ENCODE data around the gene ARSB.

ARSB gene

DNA sequence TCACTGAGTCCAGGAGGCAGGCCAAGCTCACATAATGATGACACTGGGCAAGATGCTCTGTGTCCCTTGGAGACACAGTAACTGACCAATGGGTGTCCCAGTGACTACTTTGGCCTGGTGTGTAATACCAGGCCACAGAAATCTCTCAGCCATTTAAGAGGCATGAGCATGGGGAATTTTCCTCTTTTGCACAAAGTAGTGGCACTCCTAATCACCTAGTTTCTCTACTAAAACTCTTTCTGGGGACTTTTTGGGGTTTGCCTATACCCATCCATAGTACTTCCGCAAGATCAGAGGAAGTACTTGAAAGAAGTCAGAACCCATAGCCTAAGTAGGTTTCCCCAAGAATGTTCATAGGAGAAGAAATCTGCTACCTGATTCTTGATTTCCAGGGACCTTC is 161.9 kb downstream of the ARSB start:
- Histone ChIP-seq H3K4me3 (ENCODE audit: low read length) (no peak overlapping the region), H3K4me1 (ENCODE audit: control insufficient read depth, low read depth, low read length) (no peaks in the 10 kb centered on the region), H3K27me3 (ENCODE audit: control insufficient read depth, insufficient read depth, low read length) (no peaks in the 10 kb centered on the region), H3K9ac (ENCODE audit: low read length) (no peak overlapping the region), H3K27ac (ENCODE audit: low read length) (no peak overlapping the region), H3K36me3 (ENCODE audit: control insufficient read depth, low read depth, low read length) (no peaks in the 10 kb centered on the region), H3K9me3 (ENCODE audit: control insufficient read depth, low read depth, low read length) (no peaks in the 10 kb centered on the region)

DNA sequence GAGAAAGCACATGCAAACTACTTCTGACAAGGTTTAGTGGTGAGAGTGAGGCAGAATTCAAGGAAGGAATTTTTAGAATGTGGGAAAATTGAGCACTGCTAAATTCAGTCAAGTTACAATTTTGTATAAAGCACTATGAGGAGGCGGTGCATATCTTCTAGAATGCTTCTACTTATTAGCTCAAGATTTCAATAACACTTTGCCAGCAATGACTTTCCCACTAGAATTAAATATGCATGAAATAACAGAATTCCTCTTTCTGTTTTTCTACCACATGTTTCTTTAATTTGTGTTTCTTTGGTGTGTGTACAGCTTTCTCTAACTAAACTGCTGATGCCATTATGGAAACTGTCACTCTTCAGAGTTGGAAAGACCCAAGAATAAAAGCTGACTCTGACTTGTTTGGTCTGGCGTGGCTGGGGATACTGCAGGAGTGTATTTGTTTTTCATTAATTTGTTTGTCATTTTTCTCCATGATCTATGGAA is 163.5 kb downstream of the ARSB start:
- no peak overlapping the region for H3K9ac ChIP-seq (ENCODE audit: low read length)
- H3K9me3 ChIP-seq (ENCODE audit: control insufficient read depth, low read depth, low read length): no peaks in the 10 kb centered on the region
- no peaks in the 10 kb centered on the region for H3K36me3 ChIP-seq (ENCODE audit: control insufficient read depth, low read depth, low read length)
- no peak overlapping the region for H3K27ac ChIP-seq (ENCODE audit: low read length)
- no peaks in the 10 kb centered on the region for H3K27me3 ChIP-seq (ENCODE audit: control insufficient read depth, insufficient read depth, low read length)
- H3K4me3 ChIP-seq (ENCODE audit: low read length): no peak overlapping the region
- H3K4me1 ChIP-seq (ENCODE audit: control insufficient read depth, low read depth, low read length): no peaks in the 10 kb centered on the region

DNA sequence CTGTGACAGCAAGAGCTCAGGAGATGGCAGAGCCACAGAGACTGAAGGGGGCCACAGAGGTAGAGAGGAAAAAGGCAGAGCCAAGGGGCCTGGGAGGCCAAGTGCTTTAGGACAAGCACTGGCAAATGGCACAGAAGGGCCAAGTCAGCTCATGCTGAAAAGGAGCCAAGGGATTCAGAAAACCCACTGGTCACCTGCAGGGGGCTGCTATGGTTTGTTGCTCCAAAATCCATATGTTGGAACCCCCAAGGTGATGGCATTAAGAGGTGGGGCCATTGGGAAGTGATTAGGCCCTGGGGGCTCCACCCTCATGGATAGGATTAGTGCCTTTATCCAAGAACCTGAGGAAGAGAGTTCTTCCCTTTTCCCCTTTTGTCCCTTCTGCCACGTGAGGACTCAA is 165.4 kb downstream of the ARSB start:
- H3K4me3 ChIP-seq (ENCODE audit: low read length): no peak overlapping the region
- no peak overlapping the region for H3K27ac ChIP-seq (ENCODE audit: low read length)
- H3K27me3 ChIP-seq (ENCODE audit: control insufficient read depth, insufficient read depth, low read length): no peaks in the 10 kb centered on the region
- no peaks in the 10 kb centered on the region for H3K4me1 ChIP-seq (ENCODE audit: control insufficient read depth, low read depth, low read length)
- no peak overlapping the region for H3K9ac ChIP-seq (ENCODE audit: low read length)
- H3K9me3 ChIP-seq (ENCODE audit: control insufficient read depth, low read depth, low read length): no peaks in the 10 kb centered on the region
- no peaks in the 10 kb centered on the region for H3K36me3 ChIP-seq (ENCODE audit: control insufficient read depth, low read depth, low read length)

DNA sequence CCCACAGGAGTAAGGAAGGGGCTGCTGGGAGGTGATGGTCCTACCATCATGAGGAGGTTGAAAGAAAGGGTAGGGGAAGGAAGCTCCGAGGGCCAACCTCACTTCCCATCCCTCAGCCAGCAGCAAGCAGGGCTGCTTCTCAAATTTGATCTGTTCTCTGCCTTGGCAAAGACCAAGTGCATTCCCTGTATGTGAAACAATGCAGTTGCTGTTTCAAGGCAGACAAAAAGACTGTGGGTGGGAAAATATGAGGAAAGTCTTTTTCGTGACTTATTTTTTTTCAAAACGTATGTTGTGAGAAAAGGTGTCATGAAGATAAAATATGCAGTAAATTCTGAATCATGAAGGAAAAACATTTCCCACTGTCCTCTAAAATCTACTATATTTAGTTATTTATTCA is 165.9 kb downstream of the ARSB start:
- no peaks in the 10 kb centered on the region for H3K36me3 ChIP-seq (ENCODE audit: control insufficient read depth, low read depth, low read length)
- H3K27ac ChIP-seq (ENCODE audit: low read length): no peak overlapping the region
- H3K4me3 ChIP-seq (ENCODE audit: low read length): no peak overlapping the region
- no peak overlapping the region for H3K9ac ChIP-seq (ENCODE audit: low read length)
- no peaks in the 10 kb centered on the region for H3K9me3 ChIP-seq (ENCODE audit: control insufficient read depth, low read depth, low read length)
- no peaks in the 10 kb centered on the region for H3K4me1 ChIP-seq (ENCODE audit: control insufficient read depth, low read depth, low read length)
- no peaks in the 10 kb centered on the region for H3K27me3 ChIP-seq (ENCODE audit: control insufficient read depth, insufficient read depth, low read length)

DNA sequence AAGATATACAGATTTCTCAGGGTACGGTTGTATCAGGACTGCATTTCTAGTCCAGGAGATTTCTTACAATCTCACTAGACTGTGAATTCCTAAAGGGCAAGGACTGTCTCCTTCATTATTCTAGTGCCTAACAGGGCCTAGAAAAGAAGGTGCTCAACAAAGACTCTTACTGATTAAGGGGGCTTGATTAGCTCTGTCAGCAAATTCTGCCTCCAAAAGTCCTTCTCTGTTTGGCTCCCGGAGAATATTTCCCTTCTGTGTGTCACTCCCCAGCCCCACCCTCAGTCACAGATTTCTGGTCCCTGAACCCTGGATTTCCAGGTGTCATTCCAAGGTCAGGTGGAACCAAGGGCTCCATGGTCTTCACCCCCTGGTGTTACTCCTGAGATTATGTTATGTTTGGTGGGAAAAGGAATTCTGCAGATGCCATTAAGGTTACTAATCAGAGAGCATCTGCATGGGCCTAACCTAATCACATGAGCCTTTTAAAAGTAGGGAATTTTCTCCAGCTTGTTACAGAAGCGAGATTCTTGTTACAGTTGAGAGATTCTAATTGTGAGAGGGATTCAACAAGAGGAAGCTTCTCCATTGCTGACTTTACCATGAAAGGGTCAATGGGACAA is 168.9 kb downstream of the ARSB start:
- Histone ChIP-seq H3K27me3 (ENCODE audit: control insufficient read depth, insufficient read depth, low read length) (no peaks in the 10 kb centered on the region), H3K36me3 (ENCODE audit: control insufficient read depth, low read depth, low read length) (no peaks in the 10 kb centered on the region), H3K9ac (ENCODE audit: low read length) (no peak overlapping the region), H3K4me1 (ENCODE audit: control insufficient read depth, low read depth, low read length) (no peaks in the 10 kb centered on the region), H3K27ac (ENCODE audit: low read length) (no peak overlapping the region), H3K9me3 (ENCODE audit: control insufficient read depth, low read depth, low read length) (no peaks in the 10 kb centered on the region), H3K4me3 (ENCODE audit: low read length) (no peak overlapping the region)

DNA sequence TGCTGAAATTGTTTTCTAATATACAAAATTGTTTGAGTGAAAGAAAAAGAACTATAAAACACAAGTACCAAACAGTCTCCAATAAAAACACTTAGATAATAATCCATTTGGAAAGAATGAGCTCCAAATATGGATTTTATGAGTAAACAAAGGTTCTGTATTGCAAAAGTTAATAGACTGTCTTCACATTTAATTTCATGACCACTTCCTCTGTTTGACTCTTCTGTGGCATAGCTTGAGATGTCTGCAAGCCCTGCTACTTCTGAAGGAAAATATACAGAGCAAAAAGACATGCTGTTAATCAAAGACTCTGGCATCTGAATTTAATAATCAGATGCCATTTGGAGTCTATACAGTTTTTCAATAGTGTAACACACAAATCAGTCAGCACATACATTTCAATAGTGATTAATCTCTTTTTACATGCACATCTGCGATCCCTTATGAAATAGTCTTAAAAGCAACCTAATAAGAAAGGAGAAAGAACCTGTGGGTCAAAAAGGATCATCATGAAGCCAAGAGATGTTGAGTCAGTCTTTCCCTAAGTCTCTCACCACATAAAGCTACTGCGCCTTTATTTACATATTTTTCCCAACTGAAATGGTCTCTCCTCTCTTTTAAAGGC is 171.1 kb downstream of the ARSB start:
- no peak overlapping the region for H3K4me3 ChIP-seq (ENCODE audit: low read length)
- H3K9me3 ChIP-seq (ENCODE audit: control insufficient read depth, low read depth, low read length): no peaks in the 10 kb centered on the region
- no peaks in the 10 kb centered on the region for H3K4me1 ChIP-seq (ENCODE audit: control insufficient read depth, low read depth, low read length)
- no peaks in the 10 kb centered on the region for H3K36me3 ChIP-seq (ENCODE audit: control insufficient read depth, low read depth, low read length)
- H3K27ac ChIP-seq (ENCODE audit: low read length): no peak overlapping the region
- H3K9ac ChIP-seq (ENCODE audit: low read length): no peak overlapping the region
- no peaks in the 10 kb centered on the region for H3K27me3 ChIP-seq (ENCODE audit: control insufficient read depth, insufficient read depth, low read length)

DNA sequence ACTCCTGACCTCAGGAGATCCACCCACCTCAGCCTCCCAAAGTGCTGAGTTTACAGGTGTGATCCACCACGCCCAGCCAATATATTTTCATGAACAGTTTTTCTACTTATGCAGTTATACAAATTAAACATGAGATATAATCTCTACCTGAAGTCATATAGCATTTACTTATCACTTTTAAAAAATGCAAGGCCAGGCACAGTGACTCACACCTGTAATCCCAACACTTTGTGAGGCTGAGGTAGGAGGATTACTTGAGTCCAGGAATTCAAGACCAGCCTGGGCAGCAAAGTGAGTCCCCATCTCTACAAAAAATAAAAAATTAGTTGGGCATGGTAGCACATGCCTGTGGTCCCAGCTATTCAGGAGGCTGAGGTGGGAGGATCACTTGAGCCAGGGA is 171.8 kb downstream of the ARSB start:
- H3K27ac ChIP-seq (ENCODE audit: low read length): no peak overlapping the region
- no peaks in the 10 kb centered on the region for H3K36me3 ChIP-seq (ENCODE audit: control insufficient read depth, low read depth, low read length)
- no peak overlapping the region for H3K9ac ChIP-seq (ENCODE audit: low read length)
- no peaks in the 10 kb centered on the region for H3K4me1 ChIP-seq (ENCODE audit: control insufficient read depth, low read depth, low read length)
- H3K27me3 ChIP-seq (ENCODE audit: control insufficient read depth, insufficient read depth, low read length): no peaks in the 10 kb centered on the region
- H3K4me3 ChIP-seq (ENCODE audit: low read length): no peak overlapping the region
- no peaks in the 10 kb centered on the region for H3K9me3 ChIP-seq (ENCODE audit: control insufficient read depth, low read depth, low read length)

DNA sequence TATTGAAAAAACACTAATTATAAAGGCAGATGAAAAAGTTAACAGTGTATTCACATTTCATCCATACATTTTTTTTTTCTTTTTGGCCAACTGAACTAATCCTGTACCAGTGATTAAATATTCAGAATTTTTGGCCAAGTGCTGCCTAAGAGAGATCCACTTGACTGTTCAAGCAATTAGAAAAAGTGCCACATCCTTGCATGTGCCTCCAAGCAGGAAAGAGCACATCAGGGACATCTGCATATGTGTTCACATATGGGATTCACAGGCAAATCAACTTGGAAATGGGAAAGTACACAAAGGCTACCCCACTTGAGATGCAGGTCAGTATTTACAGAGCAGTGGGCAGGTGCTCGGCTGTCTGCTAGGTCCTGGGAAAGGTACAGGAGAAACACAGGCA is 173.2 kb downstream of the ARSB start:
- H3K9me3 ChIP-seq (ENCODE audit: control insufficient read depth, low read depth, low read length): no peaks in the 10 kb centered on the region
- no peak overlapping the region for H3K9ac ChIP-seq (ENCODE audit: low read length)
- no peaks in the 10 kb centered on the region for H3K4me1 ChIP-seq (ENCODE audit: control insufficient read depth, low read depth, low read length)
- H3K27me3 ChIP-seq (ENCODE audit: control insufficient read depth, insufficient read depth, low read length): no peaks in the 10 kb centered on the region
- no peak overlapping the region for H3K27ac ChIP-seq (ENCODE audit: low read length)
- H3K4me3 ChIP-seq (ENCODE audit: low read length): no peak overlapping the region
- no peaks in the 10 kb centered on the region for H3K36me3 ChIP-seq (ENCODE audit: control insufficient read depth, low read depth, low read length)

DNA sequence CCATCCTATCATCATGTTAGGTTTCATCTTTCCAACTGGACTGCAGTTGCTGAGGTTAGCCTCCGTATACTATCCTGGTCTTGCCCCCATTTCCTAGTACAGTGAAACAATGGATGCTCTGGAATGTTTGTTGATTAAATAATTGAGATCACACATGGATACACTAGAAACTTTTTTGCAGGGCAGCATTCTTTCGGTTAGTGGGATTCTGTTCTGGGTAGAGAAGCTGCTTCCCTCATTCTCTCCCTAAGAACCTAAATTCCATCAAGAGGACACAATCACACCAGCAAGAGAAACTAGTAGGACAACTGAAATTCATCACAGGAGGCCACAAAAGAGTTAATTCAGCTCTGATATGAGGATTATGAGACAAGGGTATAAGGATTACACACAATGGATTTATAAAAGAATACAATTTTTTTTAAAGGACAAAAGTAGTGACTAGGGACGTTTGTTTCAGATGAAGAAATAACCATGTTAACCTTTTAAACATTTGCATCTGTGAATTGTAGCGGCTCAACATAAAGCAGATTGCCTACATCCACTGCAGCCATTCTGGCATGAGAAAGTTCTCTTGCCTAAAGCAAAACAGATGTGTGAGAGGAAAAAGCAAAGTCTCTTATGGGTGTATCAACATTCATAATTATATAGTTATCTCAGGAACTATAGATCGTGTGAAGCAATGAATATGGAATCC is 173.8 kb downstream of the ARSB start:
- Histone ChIP-seq H3K27me3 (ENCODE audit: control insufficient read depth, insufficient read depth, low read length) (no peaks in the 10 kb centered on the region), H3K4me3 (ENCODE audit: low read length) (no peak overlapping the region), H3K9me3 (ENCODE audit: control insufficient read depth, low read depth, low read length) (no peaks in the 10 kb centered on the region), H3K36me3 (ENCODE audit: control insufficient read depth, low read depth, low read length) (no peaks in the 10 kb centered on the region), H3K9ac (ENCODE audit: low read length) (no peak overlapping the region), H3K27ac (ENCODE audit: low read length) (no peak overlapping the region), H3K4me1 (ENCODE audit: control insufficient read depth, low read depth, low read length) (no peaks in the 10 kb centered on the region)

DNA sequence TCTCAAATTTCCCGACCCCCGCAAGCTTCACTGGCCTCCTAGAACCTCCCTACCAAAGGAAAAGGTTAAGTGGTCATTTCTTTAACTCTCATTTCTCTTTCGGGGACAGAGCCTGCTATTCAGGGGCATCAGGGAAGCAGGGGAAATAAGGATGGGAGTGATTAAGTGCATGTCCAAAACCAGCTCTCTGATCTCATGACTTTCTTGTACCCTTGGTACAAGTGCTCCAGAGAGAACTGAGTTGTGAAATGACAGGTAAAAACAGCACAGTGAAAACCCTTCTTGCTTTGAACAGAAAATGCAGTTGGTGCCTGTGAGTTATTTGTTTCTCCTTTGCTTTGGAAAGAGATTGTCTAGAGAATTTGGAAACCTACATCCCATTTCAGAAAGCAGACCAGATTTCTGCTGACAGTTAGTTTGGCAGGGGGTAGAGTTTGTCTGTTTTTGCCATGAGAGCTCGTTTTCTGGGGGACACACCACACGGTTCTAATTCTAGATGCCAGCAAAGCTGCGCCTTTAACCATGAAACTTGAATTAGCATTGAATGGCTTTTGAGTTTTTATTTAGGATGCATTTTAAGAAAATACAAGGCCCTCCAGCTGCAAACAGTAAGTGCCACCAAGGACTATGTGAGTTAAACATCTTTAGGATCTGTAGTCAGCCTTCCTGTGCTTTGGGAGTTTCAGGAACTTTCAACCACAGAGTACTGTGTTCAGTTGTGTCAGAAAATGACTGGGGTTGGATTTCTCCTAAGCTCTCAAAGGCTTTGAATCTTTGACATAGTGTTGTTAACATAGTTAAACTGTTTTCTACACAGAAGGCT is 174.8 kb downstream of the ARSB start:
- Histone ChIP-seq H3K4me3 (ENCODE audit: low read length) (no peak overlapping the region), H3K9me3 (ENCODE audit: control insufficient read depth, low read depth, low read length) (no peaks in the 10 kb centered on the region), H3K9ac (ENCODE audit: low read length) (no peak overlapping the region), H3K36me3 (ENCODE audit: control insufficient read depth, low read depth, low read length) (no peaks in the 10 kb centered on the region), H3K4me1 (ENCODE audit: control insufficient read depth, low read depth, low read length) (no peaks in the 10 kb centered on the region), H3K27ac (ENCODE audit: low read length) (no peak overlapping the region), H3K27me3 (ENCODE audit: control insufficient read depth, insufficient read depth, low read length) (no peaks in the 10 kb centered on the region)

DNA sequence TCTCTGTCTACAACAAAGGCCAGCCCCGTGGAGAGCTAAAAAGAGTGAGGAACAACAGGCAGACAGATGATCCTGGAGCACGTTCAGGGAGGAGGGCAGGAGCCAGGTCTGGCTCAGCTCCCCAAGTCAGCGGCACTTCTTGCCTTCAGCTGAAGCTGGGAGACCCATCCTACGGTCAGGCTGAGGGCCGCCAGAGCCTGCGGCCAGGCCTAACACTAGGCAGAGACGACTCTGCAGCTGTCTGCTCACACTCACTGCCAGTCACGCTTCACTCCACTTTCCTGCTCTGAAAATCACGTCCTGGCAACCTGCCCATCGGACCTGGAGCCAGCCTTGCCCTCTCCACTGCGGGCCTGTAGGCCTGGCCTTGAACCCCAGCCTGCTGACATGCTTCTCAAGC is 175.7 kb downstream of the ARSB start:
- Histone ChIP-seq H3K4me1 (ENCODE audit: control insufficient read depth, low read depth, low read length) (no peaks in the 10 kb centered on the region), H3K36me3 (ENCODE audit: control insufficient read depth, low read depth, low read length) (no peaks in the 10 kb centered on the region), H3K9ac (ENCODE audit: low read length) (no peak overlapping the region), H3K9me3 (ENCODE audit: control insufficient read depth, low read depth, low read length) (no peaks in the 10 kb centered on the region), H3K27ac (ENCODE audit: low read length) (no peak overlapping the region), H3K27me3 (ENCODE audit: control insufficient read depth, insufficient read depth, low read length) (no peaks in the 10 kb centered on the region), H3K4me3 (ENCODE audit: low read length) (no peak overlapping the region)
